SK-N-SH treated with all-trans-retinoic acid at 6 μM for 48 hours (cell line): Measurements from ENCODE around the gene PIKFYVE.

ENCODE experiments used
- ARNTL ChIP-seq: fragments of 450-650 bp; formaldehyde crosslinking; IDR thresholded peaks from 2 replicates; pipeline ENCODE4 v1.5.0; 2020; ENCODE audit warnings: low read depth, mild to moderate bottlenecking, moderate library complexity, borderline replicate concordance
- CREB5 ChIP-seq: fragments of 250-450 bp; sonication (Bioruptor Pico); IDR thresholded peaks from 2 replicates; pipeline ENCODE4 v1.5.1; 2020; ENCODE audit warnings: low read depth, mild to moderate bottlenecking, moderate library complexity
- ESRRG ChIP-seq: fragments of 250-450 bp; sonication (Bioruptor Pico); IDR thresholded peaks from 2 replicates; pipeline ENCODE4 v1.6.1; 2021; ENCODE audit warnings: mild to moderate bottlenecking
- PATZ1 ChIP-seq: fragments of 250-450 bp; sonication (Bioruptor Pico); IDR thresholded peaks from 2 replicates; pipeline ENCODE4 v1.8.0; 2020; ENCODE audit warnings: mild to moderate bottlenecking, moderate library complexity, borderline replicate concordance
- RARB ChIP-seq: fragments of 250-450 bp; sonication (Bioruptor Pico); IDR thresholded peaks from 2 replicates; pipeline ENCODE4 v1.8.0; 2021; ENCODE audit warnings: mild to moderate bottlenecking, moderate library complexity
- TCF4 ChIP-seq: fragments of 250-450 bp; sonication (Bioruptor Pico); IDR thresholded peaks from 2 replicates; pipeline ENCODE4 v1.8.0; 2021; ENCODE audit warnings: mild to moderate bottlenecking, moderate library complexity, borderline replicate concordance
- ZFP3 ChIP-seq: fragments of 250-450 bp; sonication (Bioruptor Pico); IDR thresholded peaks from 2 replicates; pipeline ENCODE4 v1.5.0; 2020; ENCODE audit warnings: mild to moderate bottlenecking, moderate library complexity
- ZFP30 ChIP-seq: fragments of 450-650 bp; formaldehyde crosslinking; IDR thresholded peaks from 2 replicates; pipeline ENCODE4 v1.5.0; 2022; ENCODE audit warnings: mild to moderate bottlenecking, moderate library complexity

GRCh38 chr2:208369091-208369490 is 103.0 kb downstream of the PIKFYVE start:
- TF ChIP-seq CREB5 = no peak
- TF ChIP-seq PATZ1 (CRISPR knock-in tag) = no peak
- no peak for TF ChIP-seq ESRRG (CRISPR knock-in tag)
- TF ChIP-seq ZFP30 (CRISPR knock-in tag) = no peak
- TF ChIP-seq TCF4 (CRISPR knock-in tag) = no peak
- TF ChIP-seq ZFP3 (CRISPR knock-in tag) = no peak
- no peak for TF ChIP-seq RARB
- no peak for TF ChIP-seq ARNTL (CRISPR knock-in tag)
